Measurements from ENCODE around the gene CSTF2T. TPM values are rescaled to one million over a fixed set of nuclear protein-coding genes. Genes with fewer than 3 reads are reported as not detected.

Gene CSTF2T
- total RNA-seq, 2 donors from 2014 or later = 20.9 to 22.4 TPM

- Histone ChIP-seq H3K4me1 (replicated peaks) (no peaks in the 10 kb centered on the region), H3K36me3 (no peaks in the 10 kb centered on the region), H3K27ac (no peak overlapping the region), H3K27me3 (replicated peaks; ENCODE audit: insufficient read depth) (no peaks in the 10 kb centered on the region), H3K9me3 (no peaks in the 10 kb centered on the region), H3K4me3 (no peak overlapping the region)
- TF ChIP-seq POLR2AphosphoS5 (IDR thresholded peaks at IDR 0.05) (no peak), POLR2A (IDR thresholded peaks at IDR 0.05) (no peak), CTCF (IDR thresholded peaks at IDR 0.05) (no peak)
- no peak for DNase-seq (ENCODE audit: low spot score)
- 67% methylated on average over 6 of the region's 6 CpGs for WGBS
- intact Hi-C loops (cut with DNase I) = no loop called here
These were observed 19.6 kb downstream of the CSTF2T start for GRCh38 chr10:51679841-51680240.

GRCh38 chr10:51675088-51675487 lies 24.3 kb downstream of the CSTF2T start:
- Histone ChIP-seq H3K4me1 (replicated peaks) (no peaks in the 10 kb centered on the region), H3K4me3 (no peak overlapping the region), H3K27me3 (replicated peaks; ENCODE audit: insufficient read depth) (no peaks in the 10 kb centered on the region), H3K36me3 (no peaks in the 10 kb centered on the region), H3K27ac (no peak overlapping the region), H3K9me3 (no peaks in the 10 kb centered on the region)
- DNase-seq (ENCODE audit: low spot score) = no peak
- intact Hi-C loops (cut with DNase I) = no loop called here
- TF ChIP-seq POLR2A (IDR thresholded peaks at IDR 0.05) (no peak), CTCF (IDR thresholded peaks at IDR 0.05) (no peak)

GRCh38 chr10:51672039-51672535 lies 27.3 kb downstream of the CSTF2T start:
- Histone ChIP-seq H3K4me3 (no peak overlapping the region), H3K27me3 (replicated peaks; ENCODE audit: insufficient read depth) (no peaks in the 10 kb centered on the region), H3K9me3 (no peaks in the 10 kb centered on the region), H3K27ac (no peak overlapping the region), H3K36me3 (no peaks in the 10 kb centered on the region), H3K4me1 (replicated peaks) (no peaks in the 10 kb centered on the region)
- DNase-seq (ENCODE audit: low spot score) = no peak
- intact Hi-C loops (cut with DNase I) = no loop called here
- TF ChIP-seq POLR2A (IDR thresholded peaks at IDR 0.05) = no peak
- no peak for TF ChIP-seq CTCF (IDR thresholded peaks at IDR 0.05)
- TF ChIP-seq POLR2AphosphoS5 (IDR thresholded peaks at IDR 0.05) = no peak

- H3K27me3 ChIP-seq (replicated peaks; ENCODE audit: insufficient read depth) = no peaks in the 10 kb centered on the region
- no peak overlapping the region for H3K4me3 ChIP-seq
- H3K27ac ChIP-seq = no peak overlapping the region
- H3K36me3 ChIP-seq = no peaks in the 10 kb centered on the region
- no peak for DNase-seq (ENCODE audit: low spot score)
- TF ChIP-seq POLR2A (IDR thresholded peaks at IDR 0.05) (no peak), POLR2AphosphoS5 (IDR thresholded peaks at IDR 0.05) (no peak), CTCF (IDR thresholded peaks at IDR 0.05) (no peak)
- H3K9me3 ChIP-seq = no peaks in the 10 kb centered on the region
- no peaks in the 10 kb centered on the region for H3K4me1 ChIP-seq (replicated peaks)
- intact Hi-C loops (cut with DNase I) = no loop called here
- 96% methylated on average over 5 of the region's 5 CpGs for WGBS
These were observed 30.4 kb downstream of the CSTF2T start for GRCh38 chr10:51669041-51669440.

- Histone ChIP-seq H3K4me1 (replicated peaks) (no peaks in the 10 kb centered on the region), H3K27me3 (replicated peaks; ENCODE audit: insufficient read depth) (no peaks in the 10 kb centered on the region), H3K4me3 (no peak overlapping the region), H3K27ac (no peak overlapping the region), H3K36me3 (no peaks in the 10 kb centered on the region), H3K9me3 (no peaks in the 10 kb centered on the region)
- intact Hi-C loops (cut with DNase I) = no loop called here
- DNase-seq (ENCODE audit: low spot score) = no peak
- TF ChIP-seq POLR2AphosphoS5 (IDR thresholded peaks at IDR 0.05) (no peak), CTCF (IDR thresholded peaks at IDR 0.05) (no peak)
These were observed 31.1 kb downstream of the CSTF2T start for GRCh38 chr10:51668336-51668689.
